Ureter (tissue), 1 donor: ENCODE data around the gene BTAF1. TPM values are rescaled to one million over a fixed set of nuclear protein-coding genes. Genes with fewer than 3 reads are reported as not detected.

Experiments used
- DNase-seq: peaks from one replicate; pipeline ENCODE4 v3.0.0-alpha.2; 2020; ENCODE audit warnings: low spot score
- total RNA-seq: library from RNA; stranded (reverse); gene quantifications from one replicate; pipeline ENCODE4 v1.2.4, GENCODE V29; 2023
- donor health status: DM: yes; HTN: yes; CAD: no.

BTAF1 gene
- total RNA-seq, 1 donor from 2014 or later: 55.4 TPM

DNA sequence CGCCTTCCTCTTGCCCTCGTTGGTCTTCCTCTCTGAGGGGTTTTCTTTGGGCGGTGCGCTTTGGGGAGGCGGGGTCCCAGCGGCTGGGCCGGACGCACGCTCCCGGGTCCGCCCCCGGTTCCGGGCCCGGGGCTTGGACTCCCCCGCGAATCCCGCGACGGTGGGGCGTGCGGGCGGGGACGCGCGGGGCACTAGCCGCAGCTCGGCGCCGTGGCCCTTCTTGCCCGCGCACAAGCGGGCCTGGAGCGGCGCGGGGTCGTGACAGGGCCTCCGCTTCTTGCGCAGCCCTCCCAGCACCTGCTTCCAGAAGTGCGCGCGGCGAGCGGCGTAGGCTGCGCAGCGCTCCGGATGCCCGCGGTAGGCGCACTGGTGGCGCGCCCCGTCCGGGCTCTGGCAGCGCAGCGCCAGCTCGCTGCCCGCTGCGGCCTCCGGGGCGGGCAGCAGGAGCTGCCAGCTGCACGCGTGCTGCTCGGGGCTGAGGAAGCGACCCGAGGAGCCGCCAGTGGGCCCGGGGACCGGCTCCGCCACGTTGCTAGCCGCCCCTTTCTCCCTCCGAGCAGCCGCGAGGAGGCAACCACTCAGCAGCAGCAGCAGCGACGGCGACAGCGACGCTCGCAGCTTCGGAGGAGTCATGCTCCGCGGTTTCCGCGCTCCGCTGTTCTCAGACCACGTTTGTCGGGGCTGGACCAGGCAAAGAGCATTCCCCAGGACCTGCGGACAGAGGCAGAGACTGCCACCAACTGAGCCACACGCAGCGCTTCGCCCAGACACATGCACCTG lies 15.0 kb upstream of the BTAF1 start:
- DNase-seq: peak; percentile 76

DNA sequence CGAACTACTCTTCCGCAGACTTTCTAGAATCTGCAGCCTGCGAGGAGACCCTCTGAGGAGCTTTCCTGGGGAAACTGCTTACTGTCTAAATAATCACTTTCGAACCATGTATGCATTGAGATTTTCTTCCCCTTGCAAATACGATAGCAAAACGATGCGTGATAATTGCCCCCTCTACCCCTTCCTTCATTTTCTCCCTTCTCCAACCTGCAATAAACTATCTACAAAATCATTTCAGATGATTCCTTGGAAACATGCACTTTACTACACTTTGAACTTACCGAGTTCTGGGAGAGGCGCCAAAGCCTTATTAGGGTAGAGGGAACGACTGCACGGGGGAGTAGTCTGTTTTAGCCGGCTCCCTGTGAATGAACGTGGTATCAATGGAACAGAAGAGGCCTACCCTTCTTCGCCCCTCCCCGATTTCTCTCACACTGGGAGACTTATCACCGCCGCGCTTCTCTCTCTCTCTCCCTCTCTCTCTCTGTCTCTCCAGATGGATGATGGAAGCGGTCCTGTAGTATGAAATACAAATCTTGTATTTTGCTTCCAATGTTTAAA lies 14.4 kb upstream of the BTAF1 start, which contains the start of gene FGFBP3:
Gene FGFBP3, minus strand, starts transcription at position 370 of the 561 bp plus-strand sequence. CDS start 517 bp downstream, outside the sequence.
- no peak for DNase-seq

DNA sequence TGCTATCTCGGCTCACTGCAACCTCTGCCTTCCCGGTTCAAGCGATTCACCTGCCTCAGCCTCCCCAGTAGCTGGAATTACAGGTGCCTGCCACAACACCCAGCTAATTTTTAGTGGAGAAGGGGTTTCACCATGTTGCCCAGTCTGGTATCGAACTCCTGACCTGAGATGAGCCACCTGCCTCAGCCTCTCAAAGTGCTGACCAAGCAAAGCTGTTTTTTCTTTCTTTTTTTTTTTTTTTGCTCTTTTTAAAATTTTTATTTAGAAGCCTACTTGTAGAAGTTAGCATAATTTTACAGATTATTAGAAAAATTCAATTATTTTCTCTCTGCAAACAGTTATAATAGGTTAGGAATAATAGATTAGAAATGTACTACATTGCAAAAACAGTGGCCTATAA lies 13.1 kb upstream of the BTAF1 start:
- no peak for DNase-seq

DNA sequence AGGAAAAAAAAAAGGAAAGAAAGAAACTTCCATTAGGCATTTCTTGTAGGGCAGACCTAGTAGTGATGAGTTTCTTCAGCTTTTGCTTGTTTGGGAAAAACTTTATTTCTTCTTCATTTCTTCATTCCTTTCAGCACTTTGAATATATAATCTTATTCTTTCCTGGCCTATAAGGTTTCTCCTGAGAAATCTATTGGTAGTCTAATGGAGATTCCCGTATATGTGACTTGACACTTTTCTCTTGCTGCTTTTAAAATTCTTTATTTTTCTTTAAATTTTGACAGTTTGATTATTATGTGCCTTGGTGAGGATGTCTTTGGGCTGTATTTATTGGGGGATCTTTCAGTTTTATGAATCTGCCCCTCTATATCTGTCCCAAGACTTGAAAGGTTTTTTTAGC lies 3.9 kb upstream of the BTAF1 start:
- no peak for DNase-seq

DNA sequence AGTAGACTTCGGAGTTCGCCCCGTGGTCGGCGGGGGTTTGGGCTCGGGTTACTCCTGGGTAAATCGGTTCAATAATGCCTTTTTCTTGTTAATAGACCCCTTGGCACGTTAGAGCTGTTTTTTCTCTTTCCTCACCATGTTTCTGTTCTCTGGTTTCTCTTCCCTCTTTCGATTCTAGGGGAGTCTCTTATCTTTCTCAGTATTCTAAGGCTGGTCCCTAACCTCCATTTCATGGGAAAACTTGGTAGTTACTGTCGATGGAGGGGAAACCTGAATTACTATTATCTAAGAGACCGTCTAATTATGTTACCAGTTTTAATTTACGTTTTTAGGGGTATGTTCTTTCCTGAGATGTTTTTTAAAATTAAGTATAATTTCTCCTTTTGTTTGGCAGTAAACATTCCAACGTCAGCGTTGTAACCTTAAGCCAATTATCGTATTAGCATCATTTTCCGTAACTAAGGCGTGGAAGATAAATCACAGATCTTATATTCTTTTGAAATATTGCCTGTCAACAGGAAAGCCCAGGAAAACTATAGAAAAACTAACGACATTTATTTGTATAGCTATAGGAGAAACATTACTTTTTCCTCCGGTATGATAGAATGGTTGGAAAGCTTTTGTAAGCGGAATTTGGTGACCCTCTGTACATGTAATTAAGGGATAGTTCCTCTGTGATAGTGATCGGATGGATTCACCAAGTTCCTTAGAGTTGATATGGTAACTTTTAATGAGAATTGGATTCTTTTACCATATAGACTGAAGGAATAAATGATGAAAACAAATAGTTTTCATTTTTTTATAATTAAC lies 847 bp downstream of the BTAF1 start:
- no peak for DNase-seq

DNA sequence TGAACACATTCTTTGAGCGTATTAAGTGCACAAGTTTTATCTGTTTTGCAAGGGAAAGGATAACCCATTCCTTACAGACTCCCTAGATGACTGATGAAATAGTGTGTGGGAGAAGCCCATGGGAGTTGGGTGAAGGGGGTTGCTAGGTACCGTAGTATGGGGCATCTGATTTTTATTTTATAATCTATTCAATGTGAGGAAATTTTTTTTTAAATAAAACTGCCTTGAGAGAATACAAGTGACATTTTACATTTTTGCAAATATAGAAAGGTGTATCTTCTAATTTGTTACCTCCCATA lies 1.4 kb downstream of the BTAF1 start:
- DNase-seq: no peak

DNA sequence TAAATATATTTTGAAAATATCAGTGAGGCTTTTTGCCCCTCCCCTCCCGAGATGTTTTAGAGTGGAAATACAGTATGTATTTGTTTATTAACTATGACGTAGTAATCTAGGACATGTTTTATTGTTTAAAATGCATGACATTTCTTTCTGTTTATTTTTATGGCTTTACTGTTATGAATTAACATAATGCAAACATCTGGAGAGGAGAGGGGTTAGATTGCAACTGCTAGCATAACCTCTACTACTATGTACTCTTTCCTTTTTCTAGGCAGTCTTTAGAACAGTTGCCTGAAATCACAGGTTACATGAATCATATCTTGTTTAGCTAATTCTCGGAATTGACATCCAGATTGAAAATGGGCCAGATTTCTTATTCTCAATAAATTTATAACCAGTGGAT lies 7.4 kb downstream of the BTAF1 start:
- no peak for DNase-seq

DNA sequence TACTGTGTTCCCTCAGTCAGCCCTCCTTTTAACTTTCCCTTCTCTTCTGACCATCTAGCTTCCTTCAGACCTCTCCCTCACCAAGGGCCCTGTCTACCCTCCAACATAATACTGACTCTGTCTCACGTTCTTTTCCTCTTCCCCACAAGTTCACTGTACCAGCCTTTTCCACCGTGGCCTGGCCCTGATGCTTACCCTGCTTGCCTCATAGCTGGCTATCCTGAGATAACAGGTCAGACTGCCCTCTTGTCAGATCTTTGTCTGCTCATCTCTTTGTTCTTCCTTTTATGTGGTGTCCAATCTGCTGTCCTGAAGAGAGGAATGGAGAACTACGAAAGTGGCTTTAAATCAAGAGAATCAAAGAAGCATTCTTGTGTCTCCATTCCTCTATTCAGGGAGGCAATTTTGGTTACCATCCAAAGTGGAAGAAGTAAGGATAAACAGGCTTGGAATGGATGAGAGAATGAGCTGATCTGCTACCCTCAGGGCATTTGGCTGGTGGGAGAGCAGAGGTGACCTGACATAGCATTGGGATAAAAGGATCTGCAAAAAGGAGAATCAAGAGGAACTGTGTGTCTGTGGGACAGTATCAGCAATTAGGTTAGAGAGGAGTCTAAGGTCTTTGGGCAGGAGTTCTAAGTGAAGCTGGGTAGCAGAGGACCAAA lies 8.1 kb downstream of the BTAF1 start:
- DNase-seq: no peak

DNA sequence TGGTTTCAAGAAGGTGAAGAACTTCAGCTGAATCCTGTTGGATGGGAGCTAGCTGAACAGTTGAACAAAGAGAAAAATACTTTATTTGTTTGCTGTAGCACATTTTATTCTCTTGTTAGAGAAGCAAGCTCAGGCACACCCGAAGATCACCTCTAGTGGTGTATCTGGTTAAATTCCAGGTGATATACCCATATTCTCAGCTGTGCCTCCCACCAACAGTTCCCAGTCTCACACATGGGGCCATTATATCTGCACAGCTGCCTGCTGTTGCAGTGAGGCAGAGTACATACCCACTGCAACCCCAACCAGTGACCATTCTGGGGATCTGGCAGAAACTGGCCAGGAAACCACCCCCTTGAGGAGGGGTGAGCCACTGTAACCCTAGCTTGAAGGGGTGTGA lies 9.2 kb downstream of the BTAF1 start:
- no peak for DNase-seq

DNA sequence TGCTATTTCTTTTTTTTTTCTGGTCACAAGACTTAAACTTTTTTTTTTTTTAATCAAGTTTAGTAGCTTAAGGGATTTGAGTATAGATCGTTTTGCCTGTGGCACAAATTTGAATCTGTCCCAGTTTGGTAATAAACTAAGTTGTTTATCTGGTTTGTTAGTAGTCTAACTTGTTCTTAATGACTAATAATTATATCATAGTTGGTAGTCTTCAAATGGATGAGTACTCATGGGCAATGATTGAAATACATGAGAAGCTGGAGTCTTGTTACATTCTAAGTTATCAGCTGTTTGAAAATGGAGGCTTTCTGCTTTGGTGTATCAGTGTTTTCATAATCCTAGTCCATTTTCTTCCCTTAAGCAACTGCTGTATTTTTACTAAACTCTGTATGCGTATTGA lies 12.3 kb downstream of the BTAF1 start:
- no peak for DNase-seq

DNA sequence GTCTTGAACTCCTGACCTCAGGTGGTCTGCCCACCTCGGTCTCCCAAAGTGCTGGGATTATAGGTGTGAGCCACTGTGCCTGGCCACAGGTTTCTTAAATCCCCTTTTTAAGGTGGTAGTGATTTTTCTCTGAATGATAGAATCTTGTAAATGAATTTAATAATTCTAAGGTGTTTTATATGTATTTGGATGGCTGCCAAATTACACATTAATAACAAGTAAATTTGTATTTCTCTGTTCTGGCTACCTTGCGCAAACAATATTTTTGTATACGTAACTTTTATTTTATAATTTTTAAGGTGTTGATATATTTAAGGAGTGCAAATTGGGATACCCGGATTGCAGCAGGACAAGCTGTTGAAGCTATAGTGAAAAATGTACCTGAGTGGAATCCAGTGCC lies 16.1 kb downstream of the BTAF1 start:
- no peak for DNase-seq

DNA sequence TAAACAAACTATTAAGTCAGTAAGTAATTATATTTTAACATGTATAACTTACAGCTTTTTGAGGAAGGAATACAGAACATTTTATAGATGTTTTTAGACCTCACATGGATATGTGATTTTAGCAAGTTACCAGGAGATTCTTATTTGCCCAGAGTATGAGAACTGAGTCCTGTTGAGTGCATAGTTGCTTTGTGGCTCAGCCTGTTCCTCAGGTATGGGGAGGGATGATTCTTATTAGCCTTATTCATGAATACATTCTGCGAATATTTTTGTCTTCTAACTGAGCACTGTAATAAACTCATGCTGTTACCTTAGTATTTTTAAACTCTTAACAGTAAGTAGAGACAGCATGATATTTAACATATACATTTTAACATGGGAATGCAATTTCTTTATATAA lies 17.9 kb downstream of the BTAF1 start:
- no peak for DNase-seq

DNA sequence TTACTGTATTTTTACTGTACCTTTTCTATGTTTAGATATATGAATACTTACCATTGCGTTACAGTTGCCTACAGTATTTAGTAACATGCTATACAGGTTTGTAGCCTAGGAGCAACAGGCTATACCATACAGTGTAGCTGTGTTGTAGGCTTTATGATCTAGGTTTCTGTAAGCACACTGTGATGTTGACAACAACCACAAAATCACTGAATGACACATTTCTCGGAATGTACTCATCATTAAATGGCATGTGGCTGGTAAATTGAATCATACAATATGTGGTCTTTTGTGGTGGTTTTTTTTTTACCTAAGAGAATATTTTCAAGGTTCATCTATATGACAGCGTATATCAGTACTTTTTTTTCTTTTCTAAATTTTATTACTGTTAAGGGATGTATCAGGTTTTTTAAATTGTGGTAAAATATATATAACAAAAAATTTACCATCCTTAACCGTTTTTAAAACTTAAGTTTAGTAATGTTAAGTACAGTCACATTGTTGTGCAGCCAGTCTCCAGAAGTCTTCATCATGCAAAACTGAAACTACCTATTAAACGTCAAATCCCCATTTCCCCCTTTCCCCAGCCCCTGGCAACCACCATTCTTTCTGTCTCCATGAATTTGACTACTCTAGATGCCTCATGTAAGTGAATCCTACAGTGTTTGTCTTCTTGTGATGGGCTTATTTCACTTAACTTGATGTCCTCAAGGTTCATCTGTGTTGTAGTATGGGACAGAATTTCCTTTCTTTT lies 21.5 kb downstream of the BTAF1 start:
- no peak for DNase-seq

DNA sequence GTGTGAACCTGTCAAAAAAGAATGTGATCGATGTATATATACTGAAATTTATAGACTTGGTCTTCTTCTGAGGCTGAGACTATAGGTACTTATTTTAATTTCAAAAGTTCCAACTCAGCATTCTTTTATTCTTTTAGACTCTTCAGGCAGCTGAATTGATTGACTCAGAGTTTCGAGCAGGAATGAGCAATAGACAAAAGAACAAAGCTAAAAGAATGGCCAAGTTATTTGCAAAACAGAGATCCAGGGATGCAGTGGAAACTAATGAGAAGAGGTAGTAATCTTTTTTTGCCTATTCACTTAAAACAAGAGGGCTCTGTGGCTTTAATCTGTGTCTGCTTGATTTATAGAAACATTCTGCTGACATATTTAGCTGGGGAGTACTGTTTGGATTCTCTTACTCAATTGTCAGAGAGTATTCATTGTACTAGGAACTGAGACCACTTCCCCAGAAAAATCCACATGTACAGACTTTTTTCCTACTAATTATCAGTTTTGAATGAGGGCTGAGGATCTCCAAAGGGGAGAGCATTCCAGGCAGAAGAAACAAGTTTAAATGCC lies 30.1 kb downstream of the BTAF1 start:
- no peak for DNase-seq

DNA sequence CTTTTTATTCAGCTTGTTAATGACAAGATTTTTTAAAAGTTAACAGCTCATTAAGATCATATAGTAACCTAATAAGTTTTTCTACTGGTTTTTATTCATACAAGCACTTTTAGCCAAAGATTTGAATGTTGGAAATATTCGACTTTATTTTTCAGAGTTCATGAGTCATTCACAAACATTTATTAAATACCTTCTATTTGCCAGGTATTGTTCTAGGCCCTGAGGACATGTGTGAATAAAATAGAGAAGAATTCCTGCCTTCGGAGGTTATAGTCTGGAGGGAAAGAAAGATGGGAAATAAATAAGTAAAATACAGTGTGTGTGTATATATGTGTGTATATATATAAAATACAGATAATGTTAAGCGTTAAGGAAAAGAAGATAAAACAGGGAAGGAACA lies 31.5 kb downstream of the BTAF1 start:
- no peak for DNase-seq

DNA sequence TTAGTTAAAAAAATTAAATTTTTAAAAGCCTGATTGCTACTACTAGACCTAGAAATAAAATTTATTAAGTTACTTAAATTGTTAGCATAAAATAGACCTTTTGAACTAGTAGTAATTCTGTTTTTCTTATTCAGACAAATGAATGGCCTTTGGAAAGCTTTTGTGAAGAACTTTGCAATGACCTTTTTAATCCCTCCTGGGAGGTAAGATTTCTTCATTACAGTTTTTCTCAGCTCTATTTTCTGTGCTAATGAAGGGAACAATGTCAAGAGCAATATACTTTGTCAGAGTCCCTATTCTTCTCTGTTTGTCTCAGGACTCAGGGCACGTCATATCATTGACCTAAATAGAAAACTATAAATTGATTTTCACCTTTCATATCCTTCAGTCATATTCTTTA lies 33.5 kb downstream of the BTAF1 start:
- DNase-seq: no peak

DNA sequence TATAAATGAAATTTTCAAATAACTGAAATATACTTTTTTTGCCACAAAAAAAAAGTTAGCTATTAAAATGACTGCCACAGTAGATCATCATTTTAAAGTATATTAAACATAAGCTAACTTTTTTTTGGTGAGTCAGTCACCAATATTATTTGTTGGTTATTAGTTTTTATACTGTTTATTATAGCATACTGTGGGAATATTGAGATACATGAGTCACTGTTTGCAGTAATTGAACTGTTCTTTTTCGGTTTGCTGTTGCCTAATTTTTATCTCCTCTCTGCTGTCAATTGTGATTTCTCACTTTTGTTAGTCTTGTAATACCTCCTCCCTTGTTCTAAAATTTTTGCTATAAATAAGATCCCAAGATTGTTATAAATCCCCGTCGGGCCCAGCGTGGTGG lies 45.7 kb downstream of the BTAF1 start:
- DNase-seq: no peak

DNA sequence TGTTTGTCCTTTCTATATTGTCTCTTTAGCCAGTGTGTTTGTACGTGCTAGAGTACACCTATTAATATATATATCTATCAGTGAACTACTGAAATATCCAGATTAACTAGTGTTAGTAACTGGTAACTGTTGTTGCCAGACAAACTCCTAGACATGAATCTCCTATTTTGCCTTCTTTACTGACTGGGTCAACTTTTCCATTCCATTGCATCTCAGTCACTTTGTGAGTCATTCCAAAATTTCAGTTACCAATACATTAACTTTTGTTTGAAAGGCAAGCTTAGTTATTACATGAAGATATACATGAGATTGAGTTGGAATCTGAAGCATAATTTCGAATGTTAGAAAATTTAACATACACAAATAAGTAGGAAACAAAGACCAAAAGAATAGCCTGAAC lies 51.4 kb downstream of the BTAF1 start:
- no peak for DNase-seq

DNA sequence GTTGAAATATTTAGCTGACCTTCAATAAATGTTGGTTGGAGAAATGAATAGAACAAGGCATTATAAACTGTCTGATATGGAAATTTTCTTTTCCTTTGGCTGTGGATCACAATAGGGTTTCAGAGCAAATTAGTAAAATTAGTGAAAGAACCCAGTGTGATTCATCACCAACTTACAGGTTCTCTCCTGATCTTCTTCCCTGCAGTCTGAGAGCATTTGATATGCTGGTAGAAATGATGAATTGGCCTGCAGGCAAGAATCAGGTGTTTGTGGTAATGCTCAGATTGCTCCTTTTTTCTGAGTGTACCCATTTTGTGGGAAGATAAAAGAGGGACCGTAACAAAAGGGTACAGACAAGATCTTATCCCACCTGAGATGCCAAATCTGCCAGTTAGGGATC lies 51.9 kb downstream of the BTAF1 start:
- no peak for DNase-seq

DNA sequence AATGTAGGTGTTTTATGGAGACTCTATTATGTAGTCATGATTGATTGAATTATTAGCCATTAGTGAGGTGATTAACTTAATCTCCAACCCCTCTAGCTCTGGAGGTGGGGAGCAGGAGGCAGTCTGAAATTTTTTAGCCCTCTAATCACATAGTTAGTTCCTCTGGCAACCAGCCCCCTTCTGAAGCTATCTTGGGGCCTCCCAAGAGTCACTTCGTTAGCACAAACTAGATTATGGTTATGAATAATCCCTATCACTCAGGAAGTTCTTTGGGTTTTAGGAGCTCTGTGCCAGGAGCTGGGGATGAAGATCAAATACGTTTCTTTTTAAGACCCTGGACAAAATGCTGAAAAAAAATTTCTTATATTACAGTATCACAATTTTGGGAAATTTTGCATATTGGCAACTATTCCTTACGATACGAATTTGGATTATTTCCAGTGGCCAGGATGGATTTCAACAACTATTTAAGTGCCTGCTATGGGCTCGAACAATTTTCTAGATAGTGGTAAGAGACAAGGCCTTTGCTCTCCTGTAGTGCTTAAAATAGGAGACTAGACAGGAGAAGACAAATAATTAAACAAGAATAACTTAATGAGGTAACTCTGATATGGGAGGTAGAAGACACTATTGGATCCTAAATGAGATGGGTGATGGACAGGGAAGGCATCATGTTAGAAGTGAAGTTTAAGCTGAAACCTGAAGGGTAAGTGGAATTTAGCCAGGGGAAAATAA lies 52.9 kb downstream of the BTAF1 start:
- DNase-seq: no peak

DNA sequence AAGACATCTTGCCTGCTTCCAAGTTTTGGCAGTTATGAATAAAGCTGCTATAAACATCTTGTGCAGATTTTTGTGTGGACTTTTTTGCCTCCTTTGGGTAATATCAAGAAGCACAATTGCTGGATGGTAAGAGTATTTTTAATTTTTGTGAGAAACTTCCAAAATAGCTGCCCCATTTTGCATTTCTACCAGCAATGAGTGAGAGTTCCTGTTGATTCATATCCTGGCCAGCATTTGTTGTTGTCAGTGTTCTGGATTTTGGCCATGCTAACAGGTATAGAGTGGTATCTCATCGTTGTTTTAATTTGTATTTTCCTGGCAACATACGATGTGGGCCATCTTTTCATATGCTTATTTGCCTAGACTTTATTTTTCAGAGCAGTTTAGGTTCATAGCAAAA lies 53.9 kb downstream of the BTAF1 start:
- DNase-seq: no peak
